Neuronal stem cell (in vitro differentiated cells): Measurements from ENCODE around the gene CNTF.

Experiments
- DNase-seq: peaks from one replicate; pipeline ENCODE4 v3.0.0-alpha.2; 2013; ENCODE audit warnings: low spot score
- H2AFZ ChIP-seq: one replicate; pipeline ENCODE4 v1.6.1; 2013; ENCODE audit warnings: mild to moderate bottlenecking, low read length, inconsistent platforms
- H2AK5ac ChIP-seq: 2 replicates; pipeline ENCODE4 v1.6.1; 2013; ENCODE audit warnings: low read depth, mild to moderate bottlenecking, inconsistent platforms, low read length, moderate library complexity, mixed read lengths
- H2BK120ac ChIP-seq: 2 replicates; pipeline ENCODE4 v1.6.1; 2013; ENCODE audit warnings: low read depth, mild to moderate bottlenecking, inconsistent platforms, low read length, moderate library complexity, mixed read lengths
- H2BK12ac ChIP-seq: one replicate; pipeline ENCODE4 v1.6.1; 2013; ENCODE audit warnings: low read length, inconsistent platforms
- H2BK15ac ChIP-seq: 2 replicates; pipeline ENCODE4 v1.6.1; 2013; ENCODE audit warnings: mild to moderate bottlenecking, low read length, inconsistent platforms, mixed read lengths
- H2BK5ac ChIP-seq: one replicate; pipeline ENCODE4 v1.6.1; 2013; ENCODE audit warnings: inconsistent platforms, mild to moderate bottlenecking, low read length, moderate library complexity
- H3K14ac ChIP-seq: one replicate; pipeline ENCODE4 v1.6.1; 2013; ENCODE audit warnings: low read length, inconsistent platforms
- H3K18ac ChIP-seq: 2 replicates; pipeline ENCODE4 v1.6.1; 2013; ENCODE audit warnings: low read length, inconsistent platforms
- H3K23ac ChIP-seq: 2 replicates; pipeline ENCODE4 v1.6.1; 2013; ENCODE audit warnings: low read depth, mild to moderate bottlenecking, mixed read lengths, low read length, inconsistent platforms; ENCODE audit not compliant: poor library complexity
- H3K27ac ChIP-seq: replicated peaks from 3 replicates; pipeline ENCODE4 v1.5.1; 2013; ENCODE audit warnings: low read length, inconsistent platforms
- H3K27me3 ChIP-seq, 3 experiments: 2 replicates each; pipeline ENCODE4 v1.6.1; 2013; ENCODE audit warnings: low read length in 3 of 3, mild to moderate bottlenecking in 2 of 3, inconsistent platforms in 1 of 3, low read depth in 1 of 3, mixed read lengths in 1 of 3, moderate library complexity in 1 of 3; ENCODE audit not compliant: control insufficient read depth in 3 of 3, insufficient read depth in 3 of 3
- H3K36me3 ChIP-seq, 2 donors: replicated peaks in 1 of 2; 2 replicates each; pipeline ENCODE4 v1.6.1; 2013; ENCODE audit warnings: low read length in 2 of 2; ENCODE audit not compliant: control insufficient read depth in 2 of 2, insufficient read depth in 2 of 2
- H3K4ac ChIP-seq: 2 replicates; pipeline ENCODE4 v1.6.1; 2013; ENCODE audit warnings: inconsistent platforms, mild to moderate bottlenecking, low read length, moderate library complexity
- H3K4me1 ChIP-seq, 2 donors: 1 replicate in 1 of 2; 2 replicates in 1 of 2; pipeline ENCODE4 v1.6.1; 2013; ENCODE audit warnings: low read length in 2 of 2, low read depth in 1 of 2; ENCODE audit not compliant: control insufficient read depth in 2 of 2, insufficient read depth in 1 of 2
- H3K4me2 ChIP-seq: one replicate; pipeline ENCODE4 v1.6.1; 2013; ENCODE audit warnings: mild to moderate bottlenecking, low read length, inconsistent platforms; ENCODE audit not compliant: insufficient read depth, poor library complexity, severe bottlenecking
- H3K4me3 ChIP-seq, 2 donors: 2 replicates each; pipeline ENCODE4 v1.5.1; 2013; ENCODE audit warnings: low read length in 2 of 2, mild to moderate bottlenecking in 2 of 2, inconsistent platforms in 1 of 2, moderate library complexity in 1 of 2
- H3K79me1 ChIP-seq: one replicate; pipeline ENCODE4 v1.6.1; 2013; ENCODE audit warnings: low read depth, mild to moderate bottlenecking, inconsistent platforms, low read length, moderate library complexity
- H3K9ac ChIP-seq: one replicate; pipeline ENCODE4 v1.6.1; 2013; ENCODE audit warnings: mild to moderate bottlenecking, low read depth, low read length, inconsistent platforms; ENCODE audit not compliant: poor library complexity
- H3K9me3 ChIP-seq, 2 donors: replicated peaks in 1 of 2; 2 replicates each; pipeline versions ENCODE3 to v1.6.1; 2013; ENCODE audit warnings: low read length in 2 of 2, mild to moderate bottlenecking in 2 of 2, inconsistent platforms in 1 of 2, low read depth in 1 of 2, mixed read lengths in 1 of 2, moderate library complexity in 1 of 2; ENCODE audit not compliant: control insufficient read depth in 2 of 2, insufficient read depth in 1 of 2
- H4K8ac ChIP-seq: one replicate; pipeline ENCODE4 v1.6.1; 2013; ENCODE audit warnings: low read depth, mild to moderate bottlenecking, inconsistent platforms, low read length, moderate library complexity
- H4K91ac ChIP-seq: one replicate; pipeline ENCODE4 v1.6.1; 2013; ENCODE audit warnings: low read length, low read depth, mild to moderate bottlenecking, inconsistent platforms; ENCODE audit not compliant: poor library complexity
- WGBS, 2 donors: extraction: QIAGEN DNeasy Blood & Tissue Kit; methylation state at CpG; one replicate each; pipeline ENCODE4 v1.1.7; 2013; ENCODE audit warnings: missing lambda C conversion rate in 2 of 2, mixed read lengths in 1 of 2; ENCODE audit not compliant: insufficient read length in 2 of 2, insufficient replicate concordance in 1 of 2; ENCODE audit errors: extremely low coverage in 2 of 2; 5-methylcytosine and 5-hydroxymethylcytosine counted together

Gene CNTF

DNA sequence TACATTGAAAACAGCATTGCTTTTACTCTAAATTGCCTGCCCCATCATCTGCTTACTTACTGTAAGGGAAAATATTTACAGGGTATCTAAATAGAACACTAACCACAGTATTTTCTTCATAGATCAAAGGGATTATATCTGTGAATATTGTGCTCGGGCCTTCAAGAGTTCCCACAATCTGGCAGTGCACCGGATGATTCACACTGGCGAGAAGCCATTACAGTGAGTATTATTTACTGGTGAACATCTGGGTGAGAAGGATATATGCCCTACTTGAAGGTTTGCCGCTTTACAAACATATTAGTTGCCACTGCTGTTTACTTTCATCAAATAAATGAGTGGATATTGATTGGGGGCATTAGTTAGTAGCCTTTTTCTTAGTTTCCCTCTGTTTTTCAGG, 5.9 kb upstream of the CNTF start:
- H3K4ac ChIP-seq, result no peak overlapping the region
- H3K14ac ChIP-seq, result no peak overlapping the region
- no peak overlapping the region for H3K23ac ChIP-seq
- H4K8ac ChIP-seq, result no peak overlapping the region
- peaks cover 25 to 100% of the 10 kb centered on the region in 2 donors for H3K36me3 ChIP-seq
- no peak overlapping the region for H3K4me3 ChIP-seq
- H3K27ac ChIP-seq, result no peak overlapping the region
- H2AK5ac ChIP-seq, result no peak overlapping the region
- no peak overlapping the region for H4K91ac ChIP-seq
- H2BK12ac ChIP-seq, result no peak overlapping the region
- no peak overlapping the region for H2BK5ac ChIP-seq
- H3K4me1 ChIP-seq, result no peaks in the 10 kb centered on the region
- no peak overlapping the region for H2BK15ac ChIP-seq
- no peak overlapping the region for H3K9ac ChIP-seq
- H3K27me3 ChIP-seq, result no peaks in the 10 kb centered on the region
- H3K4me2 ChIP-seq, result no peak overlapping the region
- no peak overlapping the region for H2BK120ac ChIP-seq
- H3K18ac ChIP-seq, result no peak overlapping the region
- no peaks in the 10 kb centered on the region for H3K9me3 ChIP-seq
- WGBS, 2 donors, result no CpG with 5 or more reads among the region's 4 CpGs
- H3K79me1 ChIP-seq, result no peaks in the 10 kb centered on the region
- no peak for DNase-seq
- H2AFZ ChIP-seq, result no peak overlapping the region

DNA sequence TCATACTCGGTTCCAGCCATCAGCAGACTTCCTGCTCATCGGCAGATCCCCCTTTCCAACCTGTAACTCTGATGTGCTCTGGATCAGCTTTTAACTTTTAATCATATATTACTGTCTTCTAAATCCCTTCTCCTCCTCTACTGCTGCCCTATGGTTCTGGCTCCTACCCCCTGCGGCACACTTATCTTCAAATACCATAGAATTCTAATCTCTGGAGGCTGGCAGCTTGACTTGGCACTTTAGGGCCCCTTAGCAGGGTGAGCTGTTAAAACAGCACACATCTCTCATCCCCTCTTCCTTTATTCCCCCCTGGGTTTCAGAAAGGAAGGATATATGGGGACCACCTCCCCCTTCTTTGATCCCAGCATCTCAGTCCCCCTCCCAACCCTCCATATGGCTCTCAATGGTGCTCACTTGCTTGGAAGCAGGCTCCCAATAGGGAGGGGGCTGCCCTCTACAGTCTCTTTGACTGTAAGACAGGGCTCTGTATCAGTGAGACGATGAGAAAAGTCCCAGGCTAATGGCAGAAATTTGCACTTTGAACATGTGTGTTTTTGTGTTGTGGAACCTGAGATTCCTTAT, 4.4 kb upstream of the CNTF start:
- no peak overlapping the region for H3K27ac ChIP-seq
- no peak overlapping the region for H2BK12ac ChIP-seq
- no peak overlapping the region for H2AFZ ChIP-seq
- no peak overlapping the region for H2BK5ac ChIP-seq
- H4K8ac ChIP-seq, result no peak overlapping the region
- H3K27me3 ChIP-seq, result no peaks in the 10 kb centered on the region
- no peak for DNase-seq
- WGBS, 2 donors, result no CpG with 5 or more reads among the region's 4 CpGs
- H3K23ac ChIP-seq, result no peak overlapping the region
- no peak overlapping the region for H2BK15ac ChIP-seq
- no peak overlapping the region for H3K18ac ChIP-seq
- no peak overlapping the region for H3K4ac ChIP-seq
- no peaks in the 10 kb centered on the region for H3K9me3 ChIP-seq
- no peak overlapping the region for H3K4me2 ChIP-seq
- H2BK120ac ChIP-seq, result no peak overlapping the region
- peaks cover 23 to 100% of the 10 kb centered on the region in 2 donors for H3K36me3 ChIP-seq
- no peaks in the 10 kb centered on the region for H3K79me1 ChIP-seq
- H3K9ac ChIP-seq, result no peak overlapping the region
- H3K14ac ChIP-seq, result no peak overlapping the region
- no peaks in the 10 kb centered on the region for H3K4me1 ChIP-seq
- no peak overlapping the region for H4K91ac ChIP-seq
- no peak overlapping the region for H2AK5ac ChIP-seq
- no peak overlapping the region for H3K4me3 ChIP-seq

DNA sequence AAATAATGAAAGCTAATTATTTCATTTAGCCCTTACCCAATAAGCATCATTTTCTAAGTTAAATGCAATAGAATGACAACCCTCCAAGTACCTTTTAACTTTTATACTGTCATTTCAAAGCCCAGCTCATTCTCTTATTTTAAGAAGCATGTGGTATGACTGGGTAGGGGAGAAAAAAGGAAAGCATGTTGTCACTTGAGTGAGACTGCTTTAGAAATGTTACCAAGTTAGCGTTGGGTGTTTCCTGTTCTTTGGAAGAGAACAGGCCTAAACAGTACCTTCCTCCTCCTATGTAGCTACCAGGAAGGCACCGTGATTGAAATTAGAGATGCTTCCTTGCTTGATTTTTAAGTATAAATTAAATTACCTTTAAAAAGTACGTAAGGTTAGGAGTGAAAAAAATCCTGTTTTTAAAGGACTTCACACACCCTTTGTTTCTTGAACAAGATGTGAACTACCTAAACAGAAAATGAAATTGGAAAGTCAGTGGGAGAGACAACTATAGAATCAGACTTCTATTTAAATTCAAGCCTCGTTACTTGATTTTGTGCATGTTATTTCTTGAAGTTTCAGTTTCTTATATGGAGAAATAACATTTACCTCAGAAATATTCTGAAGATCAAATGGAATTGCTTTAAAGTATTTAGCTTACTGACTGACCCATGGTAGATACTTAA, 741 bp upstream of the CNTF start:
- WGBS, 2 donors, result no CpG with 5 or more reads among the region's 4 CpGs
- Histone ChIP-seq H3K4me3 (no peak overlapping the region), H2BK15ac (no peak overlapping the region), H3K14ac (no peak overlapping the region), H3K27ac (no peak overlapping the region), H4K91ac (no peak overlapping the region), H2BK12ac (no peak overlapping the region), H3K4me1 (no peaks in the 10 kb centered on the region), H3K36me3 (peaks cover 27 to 100% of the 10 kb centered on the region in 2 donors), H2BK5ac (no peak overlapping the region), H3K18ac (no peak overlapping the region), H3K4me2 (no peak overlapping the region), H3K27me3 (no peaks in the 10 kb centered on the region), H2BK120ac (no peak overlapping the region), H3K4ac (no peak overlapping the region), H2AFZ (no peak overlapping the region), H3K79me1 (no peaks in the 10 kb centered on the region), H3K9ac (no peak overlapping the region), H3K23ac (no peak overlapping the region), H3K9me3 (no peaks in the 10 kb centered on the region), H4K8ac (no peak overlapping the region), H2AK5ac (no peak overlapping the region)
- no peak for DNase-seq

DNA sequence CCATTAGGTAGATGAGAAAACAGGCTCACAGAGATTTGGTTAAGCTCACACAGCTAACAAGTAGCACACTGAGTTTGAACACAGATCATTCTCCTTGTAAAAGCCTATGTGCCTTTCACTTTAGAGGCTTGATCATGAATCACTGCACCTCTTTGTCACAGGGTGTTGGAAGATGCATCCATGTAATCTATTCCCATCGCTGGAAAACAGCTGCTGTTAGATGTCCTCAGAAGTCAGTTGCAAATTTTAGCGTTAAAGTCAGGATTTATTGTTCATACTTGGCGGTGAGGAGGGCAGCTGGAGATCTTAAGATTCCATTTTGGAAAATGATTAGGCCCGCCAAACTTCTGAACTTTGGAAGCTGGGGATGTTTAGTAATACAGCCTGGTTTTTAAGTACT, 2.6 kb downstream of the CNTF start:
- Histone ChIP-seq H3K36me3 (peaks cover 22 to 91% of the 10 kb centered on the region in 2 donors), H3K79me1 (no peaks in the 10 kb centered on the region), H2BK5ac (no peak overlapping the region), H3K27me3 (no peaks in the 10 kb centered on the region), H4K91ac (no peak overlapping the region), H3K4me2 (no peak overlapping the region), H3K4ac (no peak overlapping the region), H2BK12ac (no peak overlapping the region), H3K27ac (no peak overlapping the region), H2AK5ac (no peak overlapping the region), H3K4me3 (no peak overlapping the region), H3K4me1 (no peaks in the 10 kb centered on the region), H3K18ac (no peak overlapping the region), H2BK15ac (no peak overlapping the region), H4K8ac (no peak overlapping the region), H3K9me3 (no peaks in the 10 kb centered on the region), H3K14ac (no peak overlapping the region), H3K9ac (no peak overlapping the region), H3K23ac (no peak overlapping the region), H2BK120ac (no peak overlapping the region), H2AFZ (no peak overlapping the region)
- no CpG with 5 or more reads among the region's 4 CpGs for WGBS, 2 donors
- no peak for DNase-seq
